Hepatocyte (in vitro differentiated cells): ENCODE results near the gene FAM170B. TPM values are rescaled to one million over a fixed set of nuclear protein-coding genes. Genes with fewer than 3 reads are reported as not detected.

Experiments used
- DNase-seq: peaks from one replicate; pipeline ENCODE4 v3.0.0-alpha.2; 2016; ENCODE audit warnings: low spot score
- H2AFZ ChIP-seq: fragments of 200-600 bp; sonication (generic); 2 replicates; pipeline ENCODE4 v1.6.0; 2016; ENCODE audit warnings: antibody characterized with exemption, mild to moderate bottlenecking
- H3K27ac ChIP-seq: fragments of 200-600 bp; sonication (generic); 2 replicates; pipeline ENCODE4 v1.5.1; 2016; ENCODE audit warnings: mild to moderate bottlenecking
- H3K27me3 ChIP-seq: fragments of 200-600 bp; sonication (generic); 2 replicates; pipeline ENCODE4 v1.6.1; 2016
- H3K36me3 ChIP-seq: fragments of 200-600 bp; sonication (generic); replicated peaks from 2 replicates; pipeline ENCODE4 v1.5.1; 2016; ENCODE audit warnings: low read depth; ENCODE audit not compliant: insufficient read depth
- H3K4me1 ChIP-seq: fragments of 200-600 bp; sonication (generic); 2 replicates; pipeline ENCODE4 v1.5.1; 2016; ENCODE audit warnings: mild to moderate bottlenecking, moderate library complexity; ENCODE audit not compliant: insufficient read depth
- H3K4me2 ChIP-seq: fragments of 200-600 bp; sonication (generic); 2 replicates; pipeline ENCODE4 v1.6.0; 2016
- H3K4me3 ChIP-seq: fragments of 200-600 bp; sonication (generic); 2 replicates; pipeline ENCODE4 v1.5.1; 2016; ENCODE audit warnings: mild to moderate bottlenecking
- H3K79me2 ChIP-seq: fragments of 200-600 bp; sonication (generic); 2 replicates; pipeline ENCODE4 v1.6.0; 2017; ENCODE audit warnings: mild to moderate bottlenecking
- H3K9me2 ChIP-seq: fragments of 200-600 bp; sonication (generic); replicated peaks from 2 replicates; pipeline ENCODE4 v1.6.0; 2017; ENCODE audit warnings: mild to moderate bottlenecking; ENCODE audit not compliant: insufficient read depth
- H3K9me3 ChIP-seq: fragments of 200-600 bp; sonication (generic); 2 replicates; pipeline ENCODE4 v1.5.1; 2016; ENCODE audit warnings: low read depth, mild to moderate bottlenecking
- H4K20me1 ChIP-seq: fragments of 200-600 bp; sonication (generic); 2 replicates; pipeline ENCODE4 v1.6.0; 2016; ENCODE audit warnings: mild to moderate bottlenecking; ENCODE audit not compliant: insufficient read depth, poor library complexity, severe bottlenecking
- CTCF ChIP-seq: fragments of 200-600 bp; sonication (generic); IDR thresholded peaks from 2 replicates; pipeline ENCODE4 v1.5.1; 2016; ENCODE audit warnings: antibody characterized with exemption, mild to moderate bottlenecking; ENCODE audit not compliant: poor library complexity
- EZH2 ChIP-seq: fragments of 200-600 bp; sonication (generic); IDR thresholded peaks from 2 replicates; pipeline ENCODE4 v1.6.1; 2016; ENCODE audit warnings: antibody characterized with exemption, mild to moderate bottlenecking, borderline replicate concordance
- EZH2phosphoT487 ChIP-seq: fragments of 200-600 bp; sonication (generic); IDR thresholded peaks from one replicate; pipeline ENCODE4 v1.6.1; 2018; ENCODE audit warnings: antibody characterized with exemption, mild to moderate bottlenecking, low read depth, moderate library complexity; ENCODE audit not compliant: unreplicated experiment, severe bottlenecking
- WGBS: methylation state at CpG from one replicate; pipeline ENCODE4 v1.1.6; 2016; ENCODE audit warnings: low lambda C conversion rate; ENCODE audit errors: missing lambda C conversion rate; 5-methylcytosine and 5-hydroxymethylcytosine counted together
- polyA plus RNA-seq: library from polyadenylated mRNA; unstranded; fragments of >200 nt; fragmentation: Nextera tagmentation; extraction: Ambion mirVana; gene quantifications from 2 replicates; pipeline ENCODE4 v1.2.1, GENCODE V29; 2016
- total RNA-seq: library from RNA; depleted of rRNA; stranded (reverse); fragments of >200 nt; gene quantifications from 2 replicates; pipeline ENCODE4 v1.2.3, GENCODE V29; 2014

Gene FAM170B
- total and polyA plus RNA-seq, 2 experiments from 2014 or later: not detected

- H3K27ac ChIP-seq: no peak overlapping the region
- H3K4me3 ChIP-seq: no peak overlapping the region
- no peak overlapping the region for H2AFZ ChIP-seq
- H4K20me1 ChIP-seq: no peaks in the 10 kb centered on the region
- no peak overlapping the region for H3K4me2 ChIP-seq
- no peaks in the 10 kb centered on the region for H3K79me2 ChIP-seq
- H3K36me3 ChIP-seq: no peaks in the 10 kb centered on the region
- DNase-seq: no peak
- TF ChIP-seq EZH2: no peak
- TF ChIP-seq CTCF: no peak
- no peak for TF ChIP-seq EZH2phosphoT487
- WGBS: 95% methylated on average over 7 of the region's 7 CpGs
- H3K9me2 ChIP-seq: no peaks in the 10 kb centered on the region
- no peaks in the 10 kb centered on the region for H3K9me3 ChIP-seq
- peaks cover 6% of the 10 kb centered on the region for H3K27me3 ChIP-seq
- H3K4me1 ChIP-seq: no peaks in the 10 kb centered on the region
Measured at GRCh38 chr10:49108656-49109055, 25.2 kb downstream of the FAM170B start.

DNA sequence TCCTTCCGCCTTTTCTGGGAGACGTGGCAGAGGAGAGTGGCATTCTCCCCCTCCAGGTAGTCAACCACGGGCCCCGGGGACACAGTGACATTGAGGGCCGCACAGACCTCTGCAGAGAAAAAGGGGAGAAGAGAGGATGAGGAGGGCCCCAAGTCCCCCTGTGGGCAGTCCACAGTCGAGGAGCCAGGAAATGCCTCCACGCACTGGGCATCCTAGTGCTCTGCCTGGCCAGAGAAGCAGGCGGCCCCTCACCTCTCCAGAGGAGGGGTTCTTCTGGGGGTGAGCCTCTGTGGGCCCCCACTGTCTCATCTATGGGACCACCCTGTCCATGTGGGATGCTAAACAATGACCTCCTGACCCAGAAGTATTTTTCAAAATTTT, 25.9 kb downstream of the FAM170B start:
- DNase-seq: no peak
- no peaks in the 10 kb centered on the region for H3K79me2 ChIP-seq
- no peaks in the 10 kb centered on the region for H3K27me3 ChIP-seq
- no peaks in the 10 kb centered on the region for H3K4me1 ChIP-seq
- H4K20me1 ChIP-seq: no peaks in the 10 kb centered on the region
- no peaks in the 10 kb centered on the region for H3K9me2 ChIP-seq
- no peaks in the 10 kb centered on the region for H3K9me3 ChIP-seq
- H2AFZ ChIP-seq: no peak overlapping the region
- H3K36me3 ChIP-seq: no peaks in the 10 kb centered on the region
- no peak for TF ChIP-seq EZH2
- TF ChIP-seq EZH2phosphoT487: no peak
- no peak for TF ChIP-seq CTCF
- no peak overlapping the region for H3K4me2 ChIP-seq
- WGBS: 95% methylated on average over 8 of the region's 8 CpGs
- H3K27ac ChIP-seq: no peak overlapping the region
- H3K4me3 ChIP-seq: no peak overlapping the region

GRCh38 chr10:49107111-49107886, 26.5 kb downstream of the FAM170B start:
- Histone ChIP-seq H3K9me3 (no peaks in the 10 kb centered on the region), H3K36me3 (no peaks in the 10 kb centered on the region), H2AFZ (no peak overlapping the region), H3K4me3 (no peak overlapping the region), H3K27ac (no peak overlapping the region), H3K79me2 (no peaks in the 10 kb centered on the region), H4K20me1 (no peaks in the 10 kb centered on the region), H3K4me2 (no peak overlapping the region), H3K4me1 (no peaks in the 10 kb centered on the region), H3K9me2 (no peaks in the 10 kb centered on the region), H3K27me3 (no peaks in the 10 kb centered on the region)
- DNase-seq: no peak
- TF ChIP-seq EZH2 (no peak), EZH2phosphoT487 (no peak), CTCF (no peak)
- WGBS: 96% methylated on average over 17 of the region's 17 CpGs
